ENCODE data around the gene CHCHD2.
"Not testable (repeated sequence)": the region's sequence is repeated elsewhere in the genome, so short reads cannot be mapped to it uniquely, and the experiment has no call there.

CHCHD2 gene, protein sequence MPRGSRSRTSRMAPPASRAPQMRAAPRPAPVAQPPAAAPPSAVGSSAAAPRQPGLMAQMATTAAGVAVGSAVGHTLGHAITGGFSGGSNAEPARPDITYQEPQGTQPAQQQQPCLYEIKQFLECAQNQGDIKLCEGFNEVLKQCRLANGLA

DNA sequence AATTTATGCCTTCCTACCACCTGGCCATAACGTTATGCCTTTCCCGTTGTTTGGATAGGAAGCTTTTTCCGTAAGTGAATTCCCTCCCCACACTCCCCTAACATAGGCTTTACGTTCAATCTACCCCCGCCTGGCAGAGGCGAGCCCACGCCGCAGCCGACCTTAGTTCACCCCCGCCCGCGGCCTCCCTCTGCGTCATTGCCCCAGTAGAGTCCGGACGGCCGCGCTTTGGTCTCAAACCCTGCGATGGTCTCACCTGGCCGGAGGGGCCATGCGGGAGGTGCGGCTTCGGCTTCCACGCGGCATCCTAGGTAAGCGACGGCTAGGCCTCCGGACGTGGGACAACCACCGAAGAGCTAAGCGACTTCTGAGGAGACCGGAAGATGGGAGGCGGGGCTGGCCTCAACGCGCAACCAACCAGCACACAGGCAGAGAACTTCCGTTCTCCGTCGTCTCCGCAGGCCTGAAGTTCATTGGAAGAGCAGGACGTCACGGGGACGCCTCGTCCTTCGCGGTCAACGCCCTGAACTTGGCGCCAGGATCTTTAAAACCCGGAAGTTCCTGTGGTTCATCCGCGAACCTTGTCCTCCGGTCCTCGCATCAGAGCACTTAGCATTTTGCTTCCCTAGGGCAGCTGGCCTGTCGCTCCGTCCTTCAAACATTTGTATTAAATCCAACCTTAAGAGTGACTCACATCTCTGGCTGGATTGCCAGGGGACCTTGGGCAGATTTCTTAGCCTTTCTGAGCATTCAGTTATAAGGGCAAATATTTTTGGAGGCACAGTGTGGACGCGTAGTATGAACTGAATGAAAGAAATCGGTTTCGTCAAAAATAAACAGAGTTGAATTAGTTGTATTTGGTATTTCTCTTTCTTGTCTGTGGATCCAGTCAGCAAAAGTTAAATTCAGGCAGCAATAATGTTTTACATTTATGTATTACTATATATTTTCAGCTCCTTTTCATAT, at the start of gene CHCHD2:
CHCHD2 (minus strand) TSS at position 369 of the 966 bp plus-strand sequence; CDS start at position 306, 63 bp downstream.
- peak; percentile 84 to 95 for DNase-seq

DNA sequence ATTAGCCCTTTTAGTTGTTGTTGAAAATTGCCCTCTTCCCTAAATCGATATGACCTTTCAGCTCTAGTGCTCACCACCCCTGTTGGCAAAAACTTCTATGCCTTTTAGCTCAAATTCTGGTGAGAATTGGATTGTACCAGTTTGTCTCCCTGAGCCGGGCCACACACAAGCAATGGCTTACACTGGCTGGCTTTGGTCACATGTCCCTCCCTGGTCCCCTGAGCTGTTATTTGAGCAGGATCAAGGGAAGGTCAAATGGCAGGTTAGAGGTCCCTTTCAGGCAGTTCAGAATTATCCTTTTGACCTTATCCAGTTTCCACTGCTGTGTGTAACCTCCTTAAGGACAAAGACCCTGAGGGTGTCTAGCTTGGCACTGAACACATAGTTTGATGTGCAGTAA, 24.8 kb upstream of the CHCHD2 start:
- DNase-seq: not testable (repeated sequence)

DNA sequence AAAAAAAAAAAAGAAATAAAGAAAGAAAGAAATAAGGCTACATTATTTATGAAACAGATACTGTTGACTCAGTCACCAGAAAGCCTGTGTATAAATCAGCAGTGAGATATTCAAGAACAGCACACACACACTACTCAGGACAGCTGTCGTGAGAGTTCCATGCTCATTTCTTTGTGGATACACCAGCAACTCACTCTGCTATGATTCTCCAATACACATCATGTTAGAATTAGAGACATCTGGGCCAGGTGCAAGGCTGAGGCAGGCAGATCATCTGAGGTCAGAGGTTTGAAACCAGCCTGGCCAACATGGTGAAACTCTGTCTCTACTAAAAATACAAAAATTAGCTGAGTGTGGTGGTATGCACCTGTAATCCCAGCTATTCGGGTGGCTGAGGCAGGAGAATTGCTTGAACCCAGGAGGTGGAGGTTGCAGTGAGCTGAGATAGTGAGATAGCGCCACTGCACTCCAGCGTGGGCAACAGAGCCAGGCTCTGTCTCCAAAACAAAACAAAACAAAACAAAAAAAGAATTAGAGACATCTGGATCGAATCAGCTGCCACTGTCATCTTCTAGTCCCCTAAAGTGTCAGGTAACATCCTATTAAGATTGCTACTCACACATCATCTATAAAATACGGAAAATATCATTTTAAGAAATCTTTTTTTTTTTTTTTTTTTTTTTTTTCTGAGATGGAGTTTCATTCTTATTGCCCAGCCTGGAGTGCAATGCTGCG, 21.1 kb upstream of the CHCHD2 start:
- DNase-seq: no peak

DNA sequence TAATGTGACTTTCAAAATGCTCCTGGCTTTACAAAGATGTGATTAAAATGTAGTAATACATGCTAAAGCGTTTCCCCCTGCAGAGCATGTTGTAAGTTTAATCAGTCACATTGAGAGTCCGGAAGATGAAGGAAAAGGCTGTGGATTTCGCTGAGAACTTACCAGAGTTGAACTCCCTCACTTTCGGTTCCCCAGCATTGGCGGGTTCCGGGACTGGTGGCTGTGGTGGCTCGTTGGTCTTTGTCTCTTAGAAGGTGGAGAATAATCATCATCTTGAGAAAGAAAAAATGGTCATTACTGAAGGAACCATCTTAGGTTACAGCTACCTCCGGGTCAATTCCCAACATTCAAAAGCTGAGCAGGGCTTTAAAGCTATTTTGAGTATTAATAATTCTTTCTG, 19.6 kb upstream of the CHCHD2 start:
- DNase-seq: no peak

DNA sequence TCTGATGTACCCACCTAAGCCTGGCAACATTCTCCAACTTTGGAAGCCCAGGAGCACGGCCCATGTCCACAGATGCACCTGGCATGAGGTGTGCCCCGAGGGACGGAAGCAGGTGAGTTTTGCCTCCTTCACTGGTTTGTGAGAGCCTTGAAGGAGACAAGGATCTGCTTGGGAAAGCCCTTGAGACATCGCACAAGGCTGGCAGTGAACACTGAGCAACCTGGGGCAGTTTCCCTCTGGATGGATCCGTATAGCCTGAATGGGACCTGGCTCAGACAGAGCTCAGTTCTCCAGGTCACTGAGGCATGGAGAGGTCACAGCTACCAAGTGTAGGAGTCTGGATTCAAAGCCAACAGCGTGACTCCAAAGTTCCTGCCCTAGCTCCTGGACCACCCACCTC, 18.7 kb upstream of the CHCHD2 start:
- no peak for DNase-seq

DNA sequence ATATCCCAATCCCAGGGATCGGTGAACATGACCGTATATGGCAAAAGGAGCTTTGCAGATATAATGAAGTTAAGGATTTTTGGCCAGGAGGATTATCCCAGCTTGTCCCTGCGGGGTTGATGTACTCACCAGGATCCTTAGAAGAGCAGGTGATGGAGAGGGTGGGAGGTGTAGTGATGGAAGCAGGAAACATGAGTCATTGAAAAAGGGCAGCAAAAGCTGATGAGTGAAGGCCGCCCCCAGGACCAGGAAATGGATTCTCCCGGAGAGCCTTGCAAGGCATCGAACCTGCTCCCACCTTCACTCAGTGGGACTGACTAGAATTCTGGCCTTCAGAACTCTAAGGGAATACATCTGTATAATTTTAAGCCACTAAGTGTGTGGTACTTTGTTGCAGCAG, 15.2 kb upstream of the CHCHD2 start:
- no peak for DNase-seq

DNA sequence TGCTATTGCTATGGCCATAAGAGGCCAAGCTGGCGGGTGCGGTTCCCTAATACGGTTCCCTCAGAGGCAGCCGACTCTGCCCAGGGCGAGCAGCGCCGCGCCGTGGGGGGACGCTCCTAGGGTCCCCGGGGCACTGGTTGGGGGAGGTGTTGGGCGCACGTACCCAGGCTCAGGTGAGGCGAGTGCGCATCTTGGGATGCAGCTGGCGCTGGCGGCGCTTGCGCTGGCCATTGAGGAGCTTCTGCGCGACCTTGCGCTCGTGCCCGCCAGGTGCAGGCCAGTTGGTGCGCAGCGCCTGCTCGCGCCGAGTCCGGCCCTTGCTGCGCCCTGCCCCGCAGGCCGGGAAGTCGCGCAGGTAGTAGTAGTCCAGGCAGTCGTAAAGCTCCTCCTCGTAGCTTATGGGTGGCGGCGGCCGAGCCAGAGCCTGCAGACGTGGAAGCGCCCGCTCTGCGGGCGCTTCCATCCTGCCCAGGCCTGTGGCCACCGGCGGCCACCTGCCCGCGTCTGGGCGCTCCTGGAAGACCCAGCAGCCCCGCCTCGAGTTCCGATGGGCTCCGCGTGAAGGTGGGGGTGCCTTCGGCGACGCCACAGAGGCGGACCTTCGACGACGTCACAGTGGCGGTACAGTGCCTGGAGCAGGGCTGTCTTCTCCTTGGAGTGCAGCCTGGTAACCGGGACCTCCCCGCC, 9.7 kb upstream of the CHCHD2 start, which contains the start of gene NUPR2:
NUPR2 (minus strand) TSS at position 566 of the 687 bp plus-strand sequence; CDS start at position 463, 103 bp downstream.
- DNase-seq: no peak

DNA sequence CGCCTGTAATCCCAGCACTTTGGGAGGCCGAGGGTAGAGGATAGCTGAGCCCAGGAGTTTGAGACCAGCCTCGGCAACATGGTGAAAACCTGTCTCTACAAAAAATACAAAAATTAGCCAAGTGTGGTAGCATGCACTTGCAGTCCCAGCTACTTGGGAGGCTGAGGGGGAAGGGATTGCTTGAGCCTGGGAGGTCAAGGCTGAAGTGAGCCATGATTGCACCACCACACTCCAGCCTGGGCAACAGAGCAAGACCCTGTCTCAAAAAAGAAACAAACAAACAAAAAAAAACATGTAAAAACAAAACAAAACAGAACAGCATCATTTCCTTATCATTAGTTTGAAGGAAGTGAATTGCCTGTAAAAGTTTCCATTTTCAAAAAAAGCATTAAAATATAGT, 6.0 kb upstream of the CHCHD2 start:
- not testable (repeated sequence) for DNase-seq

DNA sequence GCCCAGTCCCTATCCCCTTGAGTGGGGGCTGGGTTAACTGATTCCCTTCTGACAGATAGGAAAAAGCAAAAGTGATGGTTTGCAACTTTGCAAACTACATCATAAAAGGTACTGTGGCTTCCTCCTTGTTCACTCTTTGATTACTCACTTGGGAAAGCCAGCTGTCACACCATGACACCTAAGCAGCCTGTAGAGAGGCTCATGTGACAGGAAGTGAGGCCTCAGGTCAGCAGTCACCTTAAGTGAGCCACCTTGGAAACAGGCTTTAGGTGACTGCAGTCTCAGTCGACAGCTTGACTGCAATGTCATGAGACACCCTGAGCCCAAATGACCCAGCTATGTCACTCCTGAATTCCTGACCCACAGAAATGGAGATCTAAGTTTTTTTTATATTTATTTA, 4.3 kb upstream of the CHCHD2 start:
- no peak for DNase-seq

DNA sequence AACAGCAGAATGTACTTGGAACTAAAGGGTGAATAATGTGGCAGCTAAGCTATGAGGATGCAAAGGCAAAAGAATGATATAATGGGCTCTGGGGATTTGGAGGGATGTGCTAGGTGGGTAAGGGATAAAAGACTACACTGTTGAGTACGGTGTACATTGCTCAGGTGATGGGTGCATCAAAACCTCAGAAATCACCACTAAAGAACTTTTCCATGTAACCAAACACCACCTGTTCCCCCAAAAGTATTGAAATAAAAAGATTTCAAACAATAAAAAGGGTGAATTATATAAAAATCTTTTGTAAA, 1.6 kb upstream of the CHCHD2 start:
- no peak for DNase-seq

DNA sequence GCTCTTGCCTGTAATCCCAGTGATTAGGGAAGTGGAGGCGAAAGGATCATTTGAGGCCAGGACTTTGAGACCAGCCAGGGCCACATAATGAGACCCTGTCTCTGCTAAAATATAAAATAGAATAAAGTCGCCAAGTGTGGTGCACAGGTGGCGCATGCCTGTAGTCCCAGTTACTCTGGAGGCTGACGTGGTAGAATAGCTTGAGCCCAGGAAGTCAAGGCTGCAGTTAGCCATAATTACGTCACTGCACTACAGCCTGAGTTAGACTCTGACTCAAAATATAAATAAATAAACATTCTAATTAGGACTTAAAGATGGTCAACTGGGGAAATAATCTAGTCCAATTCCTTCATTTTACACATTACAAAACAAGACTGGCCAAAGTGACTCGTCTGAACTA, 768 bp downstream of the CHCHD2 start:
- no peak for DNase-seq

DNA sequence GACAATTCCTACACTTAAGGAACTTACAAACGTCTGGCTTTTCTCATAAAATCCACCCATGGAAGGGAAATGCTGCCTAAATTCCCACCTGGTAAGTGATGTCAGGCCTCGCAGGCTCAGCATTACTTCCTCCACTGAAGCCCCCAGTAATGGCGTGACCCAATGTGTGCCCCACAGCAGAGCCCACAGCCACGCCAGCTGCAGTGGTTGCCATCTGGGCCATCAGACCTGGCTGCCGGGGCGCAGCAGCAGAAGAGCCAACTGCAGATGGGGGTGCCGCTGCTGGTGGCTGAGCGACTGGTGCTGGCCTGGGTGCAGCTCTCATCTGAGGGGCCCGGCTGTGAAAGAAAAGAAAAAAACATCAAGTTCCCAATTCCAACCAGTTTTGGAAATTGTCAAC, 2.1 kb downstream of the CHCHD2 start:
- DNase-seq: not testable (repeated sequence)

DNA sequence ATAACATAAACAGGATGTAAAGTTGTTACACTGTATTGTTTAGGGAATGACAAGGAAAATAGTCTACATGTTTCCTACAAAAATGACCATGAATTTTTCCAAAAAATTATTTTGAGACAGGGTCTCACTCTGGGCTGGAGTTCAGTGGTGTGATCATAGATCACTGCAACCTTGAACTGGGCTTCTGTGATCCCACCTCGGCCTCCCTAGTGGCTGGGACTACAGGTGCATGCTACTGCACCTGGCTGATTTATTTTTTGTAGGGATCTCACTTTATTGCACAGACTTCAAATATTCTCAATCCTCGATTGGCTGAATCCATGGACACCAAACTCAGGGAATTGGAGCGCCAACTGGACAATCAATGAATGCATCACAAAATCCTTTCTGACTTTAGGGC, 6.6 kb downstream of the CHCHD2 start:
- no peak for DNase-seq

DNA sequence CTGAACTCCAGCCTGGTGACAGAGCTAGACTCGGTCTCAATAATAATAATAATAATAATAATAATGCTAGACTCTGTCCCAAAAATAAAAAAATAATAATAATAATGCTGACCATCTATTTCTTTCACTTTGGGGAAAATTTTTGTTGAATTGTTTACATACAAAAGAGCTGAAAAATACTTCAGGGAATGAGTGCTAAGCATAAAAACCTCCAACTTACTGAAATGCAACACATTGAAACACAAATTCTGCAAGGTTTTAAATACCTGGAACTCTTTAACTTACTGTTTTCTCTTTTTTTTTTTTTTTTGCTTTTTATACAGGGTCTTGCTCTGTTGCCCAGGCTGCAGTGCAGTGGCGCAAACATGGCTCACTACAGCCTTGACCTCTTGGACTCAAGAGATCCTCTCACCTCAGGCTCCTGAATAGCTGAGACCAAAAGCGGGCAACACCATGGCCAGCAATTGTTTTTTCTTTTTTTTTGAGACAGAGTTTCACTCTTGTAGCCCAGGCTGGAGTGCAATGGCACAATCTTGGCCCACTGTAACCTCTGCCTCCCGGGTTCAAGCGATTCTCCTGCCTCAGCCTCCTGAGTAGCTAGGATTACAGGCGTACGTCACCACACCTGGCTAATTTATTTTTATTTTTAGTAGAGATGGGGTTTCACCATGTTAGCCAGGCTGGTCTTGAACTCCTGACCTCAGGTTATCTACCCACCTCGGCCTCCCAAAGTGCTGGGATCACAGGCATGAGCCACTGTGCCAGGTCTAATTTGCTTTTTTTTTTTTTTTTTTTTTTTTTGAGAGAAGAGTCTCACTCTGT, 7.9 kb downstream of the CHCHD2 start:
- DNase-seq: not testable (repeated sequence)

DNA sequence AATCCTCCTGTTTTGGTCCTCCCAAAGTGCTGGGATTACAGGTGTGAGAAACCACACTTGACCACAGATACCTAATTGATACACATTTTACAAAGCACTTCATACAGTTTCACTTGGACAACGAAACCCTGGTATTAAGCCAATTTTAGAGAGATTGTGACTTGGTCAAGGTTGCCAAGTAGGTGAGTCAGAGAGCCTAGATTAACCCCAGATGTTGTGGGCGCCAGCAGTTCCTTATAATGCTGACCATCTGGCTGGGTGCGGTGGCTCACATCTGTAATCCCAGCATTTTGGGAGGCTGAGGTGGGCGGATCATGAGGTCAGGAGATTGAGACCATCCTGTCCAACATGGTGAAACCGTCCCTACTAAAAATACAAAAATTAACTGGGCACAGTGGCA, 8.6 kb downstream of the CHCHD2 start:
- no peak for DNase-seq

DNA sequence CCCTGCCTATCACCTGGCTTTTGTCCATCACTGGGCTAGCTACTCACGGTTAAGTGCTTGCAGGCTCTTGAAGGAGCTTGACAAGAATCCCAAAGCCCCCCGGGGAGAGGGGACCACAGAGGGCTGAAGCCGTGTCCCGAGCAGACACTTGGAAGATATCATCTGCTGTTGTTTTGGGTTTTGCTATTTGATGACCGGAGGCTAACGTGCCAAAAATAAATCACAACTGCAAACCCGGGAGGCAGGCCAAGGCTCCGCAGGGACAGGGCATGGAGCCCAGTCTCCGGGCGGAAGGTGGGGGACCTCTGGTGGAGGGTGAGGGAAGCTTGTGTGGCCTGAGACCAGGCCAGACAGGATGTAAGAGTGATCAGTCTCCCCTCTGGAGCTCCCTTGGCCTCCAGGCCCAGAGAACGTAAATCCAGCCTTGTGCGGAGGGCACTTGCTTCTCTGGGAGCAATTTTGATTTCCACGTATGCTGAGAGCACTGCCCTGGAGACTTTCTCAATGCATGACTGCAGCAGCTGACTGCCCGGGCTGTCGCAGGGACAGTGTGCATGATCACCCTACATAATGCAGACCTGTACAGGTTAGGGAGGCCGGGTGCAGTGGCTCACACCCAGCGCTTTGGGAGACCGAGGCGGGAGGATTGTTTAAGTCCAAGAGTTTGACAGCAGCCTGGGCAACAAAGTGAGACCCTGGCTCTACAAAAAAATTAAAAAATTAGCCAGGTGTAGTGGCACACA, 13.3 kb downstream of the CHCHD2 start, which contains the start of gene PHKG1:
PHKG1 (minus strand) TSS at position 164 of the 743 bp plus-strand sequence. CDS start 4,011 bp downstream, outside the sequence.
- DNase-seq: peak; percentile 38 to 59

DNA sequence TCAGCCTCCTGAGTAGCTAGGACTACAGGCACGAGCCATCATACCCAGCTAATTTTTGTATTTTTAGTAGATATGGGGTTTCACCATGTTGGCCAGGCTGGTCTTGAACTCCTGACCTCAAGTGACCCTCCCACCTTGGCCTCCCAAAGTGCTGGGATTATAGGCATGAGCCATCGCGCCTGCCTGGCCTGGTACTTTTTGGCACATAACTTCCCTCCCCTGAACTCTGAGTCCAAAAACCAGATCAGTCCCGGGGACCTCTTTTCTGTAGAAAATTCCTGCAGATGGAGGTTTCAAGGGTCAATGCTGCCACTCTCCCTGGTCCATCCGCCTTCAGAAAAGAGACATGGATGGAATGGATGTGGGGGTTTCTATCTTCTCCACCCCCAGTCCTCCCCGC, 13.9 kb downstream of the CHCHD2 start:
- DNase-seq: not testable (repeated sequence)

DNA sequence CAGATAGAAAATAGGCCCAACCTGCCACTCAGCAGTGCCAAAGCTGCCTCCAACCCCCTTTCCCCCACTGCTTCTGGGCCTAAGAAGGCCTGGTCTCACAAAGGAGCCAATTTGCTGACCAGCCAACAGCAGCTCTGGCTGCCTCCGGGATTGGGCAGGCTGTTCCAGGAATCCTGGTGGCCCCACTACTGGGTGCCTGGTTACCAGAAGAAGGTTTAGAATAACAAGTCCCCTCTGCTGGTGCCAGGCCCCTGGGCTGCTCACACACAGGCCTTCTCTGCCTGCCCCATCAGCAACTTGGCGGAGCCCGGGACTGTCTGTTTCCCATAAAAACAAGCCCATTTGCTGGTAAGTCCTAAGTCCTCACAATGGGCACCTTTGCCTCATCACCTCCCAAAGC, 14.7 kb downstream of the CHCHD2 start:
- no peak for DNase-seq

DNA sequence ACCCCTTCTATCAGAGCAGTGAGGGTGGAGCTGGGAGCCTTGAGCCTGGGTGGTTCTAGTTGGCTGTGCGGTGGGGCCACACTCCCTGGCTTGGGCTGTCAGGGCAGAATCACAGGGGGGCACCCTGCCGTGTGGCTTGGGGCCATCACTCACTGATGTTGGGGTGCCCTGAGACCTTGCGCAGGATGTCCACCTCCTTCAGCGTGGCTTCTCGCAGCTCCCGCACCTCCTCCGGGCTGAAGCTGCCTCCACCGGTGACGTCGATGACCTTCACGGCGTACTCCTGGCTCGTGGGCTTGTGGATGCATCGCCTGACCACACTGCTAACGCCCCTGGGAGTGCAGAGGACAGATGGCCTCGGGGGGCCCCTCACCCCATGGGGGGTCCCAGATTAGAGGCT, 18.8 kb downstream of the CHCHD2 start:
- no peak for DNase-seq

DNA sequence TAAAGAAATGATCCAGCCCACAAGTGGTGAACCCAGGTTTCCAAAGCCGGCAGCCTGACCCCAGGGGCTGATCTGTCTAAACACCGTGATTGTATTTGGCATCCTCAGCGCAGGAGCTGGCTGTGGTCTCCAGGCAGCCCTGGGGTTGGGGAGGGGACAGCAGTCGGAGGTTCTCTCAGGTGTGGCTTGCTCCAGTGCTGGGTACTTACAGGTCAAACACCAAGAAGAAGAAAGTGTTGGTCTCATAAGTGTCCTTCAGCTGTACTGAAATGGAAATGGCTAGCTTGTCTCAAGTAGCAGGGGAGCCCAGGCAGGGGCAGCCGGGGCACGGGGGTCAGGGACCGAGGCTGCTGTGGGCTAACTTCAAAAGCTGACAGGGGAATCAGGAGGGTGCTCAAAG, 19.5 kb downstream of the CHCHD2 start:
- DNase-seq: no peak

DNA sequence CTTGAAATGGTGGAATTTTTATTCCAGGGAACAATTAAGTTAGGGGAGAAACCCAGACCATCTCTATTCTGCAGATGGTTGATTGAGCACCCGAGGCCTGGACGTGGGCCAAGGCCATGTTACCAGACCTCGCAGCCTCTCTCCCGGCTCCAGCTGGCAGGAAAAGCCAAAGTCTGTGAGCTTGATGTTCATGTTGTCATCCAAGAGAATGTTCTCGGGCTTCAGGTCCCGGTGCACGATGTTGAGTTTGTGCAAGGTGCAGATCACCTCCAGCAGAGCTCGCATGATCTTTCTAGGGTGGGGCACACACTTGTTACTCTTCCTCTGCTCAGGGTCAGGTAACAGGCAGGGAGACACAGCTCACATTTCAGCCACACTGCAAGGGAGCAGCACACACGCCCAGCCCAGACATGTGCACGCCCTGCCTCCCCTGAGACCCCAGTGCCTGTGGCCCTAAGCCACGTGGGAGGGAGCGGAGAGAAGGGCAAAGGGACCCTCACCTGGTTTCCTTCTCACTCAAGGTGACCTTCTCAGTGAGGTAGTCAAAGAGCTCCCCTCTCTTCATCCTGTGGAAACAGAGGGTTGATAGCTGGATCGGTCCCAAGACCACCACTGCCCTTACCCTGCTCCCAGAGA, 23.0 kb downstream of the CHCHD2 start:
- peak in 1 of 2 experiments; percentile 37 for DNase-seq

Data from cerebellar nuclear complex (tissue), 1 donor.